HG02884 (cell line): ENCODE data around the gene KCNK6.

Experiments used
- ATAC-seq: cut with Tn5 transposase; IDR thresholded peaks from one replicate; pipeline ENCODE4 v1.9.1; 2021; ENCODE audit warnings: mild to moderate bottlenecking, moderate library complexity; ENCODE audit not compliant: unreplicated experiment

KCNK6 gene

DNA sequence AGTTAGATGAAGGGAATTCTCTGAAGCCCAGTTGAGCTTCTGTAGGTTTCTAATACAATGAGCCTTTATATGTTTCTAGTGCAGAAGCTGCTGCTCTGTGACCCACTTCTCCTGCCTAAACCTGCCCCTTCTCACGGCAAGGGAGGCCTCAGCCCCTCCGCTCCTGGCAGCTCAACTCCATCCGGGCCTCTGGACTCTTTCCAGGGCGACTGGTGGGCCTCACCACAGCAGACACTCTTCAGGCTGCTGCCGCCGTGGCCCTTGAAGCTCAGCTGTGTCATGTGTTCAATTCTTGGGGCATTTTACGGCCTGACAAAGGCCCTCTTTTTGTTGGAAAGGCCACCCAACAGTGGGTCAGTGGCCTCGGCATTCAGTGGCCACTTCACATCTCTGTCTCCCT is 25.6 kb upstream of the KCNK6 start:
- ATAC-seq = no peak

DNA sequence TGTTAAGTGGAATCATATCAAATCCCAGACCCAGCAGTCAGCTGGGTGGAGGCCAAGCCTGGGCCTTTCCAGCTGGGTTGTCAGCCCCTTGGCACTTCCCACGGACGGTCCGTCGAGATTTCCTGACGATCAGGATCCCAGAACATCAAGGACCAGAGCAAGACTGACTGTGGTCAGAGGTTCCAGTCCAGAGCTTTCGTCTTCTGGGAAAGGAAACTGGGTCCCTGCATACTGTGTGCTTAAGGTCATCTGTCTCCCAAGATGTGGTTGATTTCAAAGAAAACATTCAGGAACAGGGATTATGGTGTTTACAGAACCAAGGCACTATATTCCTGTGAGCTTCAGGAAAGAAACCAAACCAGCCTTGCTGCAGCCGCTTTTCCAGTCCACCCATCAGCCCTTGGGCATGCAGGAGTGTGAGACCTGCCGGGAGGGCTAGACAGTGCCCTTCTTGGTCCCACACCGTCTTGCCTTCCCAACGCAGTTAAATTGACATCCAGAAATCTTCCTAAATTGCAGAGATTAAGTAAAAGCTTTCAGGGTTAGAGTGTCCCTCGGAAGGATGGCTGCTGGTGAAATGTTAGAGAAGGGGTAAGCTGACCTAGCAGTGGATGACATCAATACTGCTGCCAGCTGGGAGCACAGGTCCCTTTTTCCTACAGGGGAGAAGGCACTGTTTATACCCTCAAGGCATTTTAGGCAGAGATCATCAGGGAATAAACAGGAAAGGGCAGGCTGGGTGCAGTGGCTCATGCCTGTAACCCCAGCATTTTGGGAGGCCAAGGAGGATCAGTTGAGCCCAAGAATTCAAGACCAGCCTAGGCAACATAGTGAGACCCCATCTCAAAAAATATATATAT is 20.6 kb upstream of the KCNK6 start:
- no peak for ATAC-seq

- no peak for ATAC-seq
Measured at GRCh38 chr19:38303517-38304351, 15.9 kb upstream of the KCNK6 start, which contains the start of gene C19orf33. TSS of gene C19orf33 (plus strand) at chr19:38304251. CDS start at chr19:38304262, 11 bp downstream.

GRCh38 chr19:38304352-38304865 is 15.2 kb upstream of the KCNK6 start:
- ATAC-seq = no peak

DNA sequence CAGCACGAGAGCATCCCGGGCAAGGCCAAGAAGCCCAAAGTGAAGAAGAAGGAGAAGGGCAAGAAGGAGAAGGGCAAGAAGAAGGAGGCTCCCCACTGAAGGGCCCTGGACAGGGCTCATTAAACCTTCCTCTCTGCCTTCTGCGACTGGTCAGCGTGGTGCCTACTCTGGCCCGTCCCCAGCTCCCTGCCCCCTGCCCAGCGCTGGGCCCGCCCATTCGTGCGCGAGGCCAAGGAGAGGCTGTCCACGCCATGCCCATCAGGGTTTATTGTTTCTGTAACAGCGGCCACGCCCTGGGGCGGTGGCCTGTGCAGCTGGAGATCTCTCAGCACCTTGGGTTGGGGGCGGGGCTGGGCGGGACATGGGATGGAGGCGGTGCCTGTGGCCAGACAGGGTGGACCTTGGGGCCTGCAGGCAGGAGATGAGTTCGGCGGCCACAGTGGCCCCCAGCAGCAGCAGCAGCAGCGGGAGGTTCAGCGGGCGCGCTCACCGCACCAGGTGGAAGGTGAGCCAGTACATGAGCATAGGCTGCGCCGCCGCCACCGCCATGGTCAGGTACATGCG is 14.7 kb upstream of the KCNK6 start:
- no peak for ATAC-seq

GRCh38 chr19:38306236-38306635 is 13.4 kb upstream of the KCNK6 start:
- ATAC-seq = no peak

GRCh38 chr19:38307076-38307475 is 12.6 kb upstream of the KCNK6 start:
- ATAC-seq = no peak

DNA sequence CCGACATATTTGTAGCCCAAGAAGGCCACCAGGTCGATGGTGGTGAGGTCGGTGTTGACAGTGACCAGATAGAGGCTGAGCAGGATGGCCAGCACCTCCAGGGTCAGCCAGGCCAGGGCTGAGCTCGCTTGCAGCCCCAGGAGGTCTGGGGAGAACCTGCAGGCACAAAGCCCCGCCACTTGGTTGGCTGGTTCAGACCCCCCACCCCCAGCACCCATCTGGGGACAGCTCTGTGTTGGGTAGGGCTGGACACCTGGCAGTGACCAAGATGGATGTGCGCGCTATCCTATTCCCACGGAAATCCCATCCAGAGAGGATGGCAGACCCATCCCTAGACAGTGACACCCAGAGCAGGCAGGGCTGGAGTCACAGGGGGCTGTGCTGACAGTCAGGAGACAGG is 12.0 kb upstream of the KCNK6 start:
- no peak for ATAC-seq

GRCh38 chr19:38308006-38308766 is 11.5 kb upstream of the KCNK6 start:
- ATAC-seq = no peak

GRCh38 chr19:38308926-38309614 is 10.6 kb upstream of the KCNK6 start:
- ATAC-seq = no peak

GRCh38 chr19:38309615-38310278 is 9.9 kb upstream of the KCNK6 start:
- ATAC-seq = no peak

GRCh38 chr19:38310279-38310670 is 9.4 kb upstream of the KCNK6 start:
- ATAC-seq = no peak

- ATAC-seq = no peak
Measured at GRCh38 chr19:38310986-38311385, 8.7 kb upstream of the KCNK6 start.

- ATAC-seq = peak; percentile 88
Measured at GRCh38 chr19:38315657-38316476, 3.8 kb upstream of the KCNK6 start, which contains the start of gene YIF1B. TSS of gene YIF1B (minus strand) at chr19:38315947. CDS start at chr19:38315917, 30 bp downstream.

GRCh38 chr19:38316477-38317067 is 3.1 kb upstream of the KCNK6 start:
- ATAC-seq = no peak

DNA sequence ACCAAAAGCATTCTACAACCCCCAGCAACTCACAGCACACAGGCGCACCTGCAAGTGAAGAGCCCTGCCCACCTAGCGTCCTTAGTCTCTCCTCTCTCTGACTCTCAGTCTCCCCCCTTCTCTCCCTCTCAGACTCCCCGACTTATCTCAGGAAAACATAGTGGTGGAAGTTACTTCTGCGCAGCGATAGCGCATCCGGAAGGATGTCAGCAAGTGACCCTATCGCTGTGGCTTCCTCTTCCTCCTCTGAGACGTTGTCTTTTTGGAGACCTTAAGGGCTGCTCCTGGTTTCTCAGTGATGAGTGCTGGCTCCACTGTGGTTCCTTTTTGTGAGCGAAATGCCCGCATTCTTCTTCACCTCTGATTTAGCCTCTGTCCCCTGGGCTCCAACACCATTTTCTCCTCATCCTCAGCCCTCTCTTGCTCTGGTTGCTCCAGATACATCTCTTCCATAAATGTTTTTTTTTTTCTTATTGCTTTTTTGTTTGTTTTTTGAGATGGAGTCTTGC is 2.5 kb upstream of the KCNK6 start:
- no peak for ATAC-seq

DNA sequence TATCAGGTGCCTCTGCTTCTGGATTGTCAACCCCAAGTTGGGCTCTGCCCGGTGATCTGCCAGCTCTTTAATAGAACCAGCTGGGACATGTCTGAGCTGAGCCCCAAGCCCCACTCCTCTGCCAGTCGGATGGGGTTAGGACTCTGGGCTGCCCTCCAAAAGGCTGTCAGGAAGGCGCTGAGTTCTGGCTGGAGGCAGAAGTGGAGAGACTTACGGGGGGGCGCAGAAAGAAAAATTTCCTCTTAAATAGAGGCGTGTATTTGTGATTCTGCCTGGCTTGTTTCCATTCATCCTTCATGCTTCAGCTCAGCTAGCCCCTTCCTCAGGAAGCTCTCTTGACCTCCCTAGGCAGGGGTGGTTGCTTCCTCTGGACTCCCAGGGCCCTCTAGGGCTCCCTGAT is 985 bp upstream of the KCNK6 start:
- ATAC-seq = no peak

DNA sequence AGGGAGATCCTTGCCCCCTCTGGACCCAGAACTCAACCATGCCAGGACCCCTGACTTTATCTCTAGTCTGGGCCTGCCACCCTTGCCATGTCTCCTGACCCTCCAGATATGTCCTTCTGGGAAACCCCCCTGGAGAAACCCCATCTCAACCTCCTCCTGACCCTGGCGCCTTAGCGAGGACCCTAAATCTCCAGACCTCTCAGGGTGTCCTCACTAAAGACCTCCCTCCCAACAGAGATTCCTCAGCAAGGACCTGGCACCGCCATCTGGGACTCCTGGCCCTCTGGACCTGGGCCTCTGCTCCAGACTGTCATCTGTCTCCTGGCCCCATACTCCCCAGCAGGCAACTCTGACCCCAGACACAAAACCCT is 1.3 kb downstream of the KCNK6 start:
- no peak for ATAC-seq
